Adrenal gland (tissue), 12 donors: ENCODE results near the gene SLC15A1. TPM values are rescaled to one million over a fixed set of nuclear protein-coding genes. Genes with fewer than 3 reads are reported as not detected.

Experiments
- DNase-seq, 7 donors: peaks; one replicate each; pipeline ENCODE4 v3.0.0-alpha.2; 2019 to 2020
- H3K27ac ChIP-seq, 5 donors: fragments of 200-600 bp; sonication (generic) in 4 of 5; 1 replicate in 3 of 5; 2 replicates in 2 of 5; pipeline versions ENCODE4 v1.5.1 to v1.8.0; 2016 to 2020; ENCODE audit warnings: mild to moderate bottlenecking in 1 of 5
- H3K27me3 ChIP-seq: fragments of 200-600 bp; 2 replicates; pipeline ENCODE4 v1.8.0; 2021
- H3K36me3 ChIP-seq, 2 donors: fragments of 200-600 bp; replicated peaks in 1 of 2; 1 replicate in 1 of 2; 2 replicates in 1 of 2; pipeline versions ENCODE4 v1.5.1 to v1.8.0; 2018 to 2022
- H3K4me1 ChIP-seq, 2 donors: fragments of 200-600 bp; replicated peaks in 1 of 2; 1 replicate in 1 of 2; 2 replicates in 1 of 2; pipeline versions ENCODE4 v1.5.1 to v1.8.0; 2018 to 2021
- H3K4me3 ChIP-seq, 4 donors: fragments of 200-600 bp; sonication (generic) in 3 of 4; one replicate each; pipeline ENCODE4 v1.5.1; 2016 to 2018
- H3K9me3 ChIP-seq, 3 donors: fragments of 200-600 bp; sonication (generic) in 1 of 3; replicated peaks in 1 of 3; 1 replicate in 2 of 3; 2 replicates in 1 of 3; pipeline versions ENCODE4 v1.5.1 to v1.8.0; 2016 to 2021
- POLR2A ChIP-seq, 2 donors: fragments of 450-650 bp; IDR thresholded peaks; one replicate each; pipeline ENCODE4 v1.6.1; 2017; ENCODE audit warnings: antibody characterized with exemption in 2 of 2, mild to moderate bottlenecking in 2 of 2, moderate library complexity in 1 of 2
- WGBS, 4 donors: extraction: QIAGEN DNeasy Blood & Tissue Kit in 2 of 4; methylation state at CpG; one replicate each; pipeline versions ENCODE4 v1.1.5 to v1.1.7; 2013 to 2017; 5-methylcytosine and 5-hydroxymethylcytosine counted together
- intact Hi-C, 2 donors: fragments of 100-400 bp; cut with DNase I; formaldehyde crosslinking; loops; one replicate each; pipeline versions ENCODE4 v1.14.1 to v1.15.0; 2022 to 2023
- polyA plus RNA-seq, 3 donors: library from polyadenylated mRNA; stranded (reverse); fragments of 200-250 nt in 2 of 3; fragments of 350-450 nt in 1 of 3; fragmentation: Illumina TruSeq in 1 of 3; extraction: RNeasy Lipid Tissue Mini Kit (QIAGEN cat#74804) in 1 of 3; gene quantifications; one replicate each; pipeline ENCODE4 v1.2.3, GENCODE V29; 2013 to 2014
- total RNA-seq, 9 donors: library from RNA; depleted of rRNA in 4 of 9; stranded (reverse); fragments of >200 nt in 4 of 9; fragments of 120-200 nt in 1 of 9; fragmentation: NEBNext Ultra II Directional in 1 of 9; extraction: Animal tissue kit (Norgen Biotek cat#: 25700) in 1 of 9; gene quantifications; one replicate each; pipeline versions ENCODE4 v1.1.0 to v1.2.4, GENCODE V29; 2013 to 2023
- TF ChIP-seq, protein P1 (sequence below), 6 experiments: fragments of 450-650 bp in 4 of 6; fragments of 200-600 bp in 2 of 6; sonication (generic) in 1 of 6; IDR thresholded peaks; 1 replicate in 5 of 6; 2 replicates in 1 of 6; pipeline versions ENCODE4 v1.5.1 to v1.8.0; 2016 to 2021; ENCODE audit warnings: antibody characterized with exemption in 6 of 6, mild to moderate bottlenecking in 2 of 6, moderate library complexity in 1 of 6
- donor health status: healthy with polysubstance abuse.
- donor health status: Bipolar disorder and iron deficiency.
- donor health status: DM: yes; HTN: yes; CAD: no.
- donor health status: DM: no; HTN: no; CAD: no.
- donor health status: DM: no; HTN: no; CAD: no.
- donor health status: DM: yes; HTN: yes; CAD: no.

SLC15A1 gene
- total and polyA plus RNA-seq, 12 donors, result 0.06 to 0.17 (median 0.07) TPM; not detected in 8

GRCh38 chr13:98658131-98658530, 94.3 kb downstream of the SLC15A1 start:
- Histone ChIP-seq H3K27ac (no peak overlapping the region), H3K36me3 (no peaks in the 10 kb centered on the region), H3K4me3 (no peak overlapping the region), H3K4me1 (no peaks in the 10 kb centered on the region), H3K9me3 (no peaks in the 10 kb centered on the region), H3K27me3 (no peaks in the 10 kb centered on the region)
- intact Hi-C loops, result loop anchor here in 1 of 2 donors (10.0 kb wide), 1 partner anchor 183 kb away; no protein-coding TSS in a partner anchor
- no peak for DNase-seq
- TF ChIP-seq, protein P1, sequence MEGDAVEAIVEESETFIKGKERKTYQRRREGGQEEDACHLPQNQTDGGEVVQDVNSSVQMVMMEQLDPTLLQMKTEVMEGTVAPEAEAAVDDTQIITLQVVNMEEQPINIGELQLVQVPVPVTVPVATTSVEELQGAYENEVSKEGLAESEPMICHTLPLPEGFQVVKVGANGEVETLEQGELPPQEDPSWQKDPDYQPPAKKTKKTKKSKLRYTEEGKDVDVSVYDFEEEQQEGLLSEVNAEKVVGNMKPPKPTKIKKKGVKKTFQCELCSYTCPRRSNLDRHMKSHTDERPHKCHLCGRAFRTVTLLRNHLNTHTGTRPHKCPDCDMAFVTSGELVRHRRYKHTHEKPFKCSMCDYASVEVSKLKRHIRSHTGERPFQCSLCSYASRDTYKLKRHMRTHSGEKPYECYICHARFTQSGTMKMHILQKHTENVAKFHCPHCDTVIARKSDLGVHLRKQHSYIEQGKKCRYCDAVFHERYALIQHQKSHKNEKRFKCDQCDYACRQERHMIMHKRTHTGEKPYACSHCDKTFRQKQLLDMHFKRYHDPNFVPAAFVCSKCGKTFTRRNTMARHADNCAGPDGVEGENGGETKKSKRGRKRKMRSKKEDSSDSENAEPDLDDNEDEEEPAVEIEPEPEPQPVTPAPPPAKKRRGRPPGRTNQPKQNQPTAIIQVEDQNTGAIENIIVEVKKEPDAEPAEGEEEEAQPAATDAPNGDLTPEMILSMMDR (IDR thresholded peaks at IDR 0.05), result no peak
- TF ChIP-seq POLR2A (IDR thresholded peaks at IDR 0.05), result no peak
- 65 to 86% (median 71%) methylated on average over 5 of the region's 5 CpGs for WGBS, 4 donors

DNA sequence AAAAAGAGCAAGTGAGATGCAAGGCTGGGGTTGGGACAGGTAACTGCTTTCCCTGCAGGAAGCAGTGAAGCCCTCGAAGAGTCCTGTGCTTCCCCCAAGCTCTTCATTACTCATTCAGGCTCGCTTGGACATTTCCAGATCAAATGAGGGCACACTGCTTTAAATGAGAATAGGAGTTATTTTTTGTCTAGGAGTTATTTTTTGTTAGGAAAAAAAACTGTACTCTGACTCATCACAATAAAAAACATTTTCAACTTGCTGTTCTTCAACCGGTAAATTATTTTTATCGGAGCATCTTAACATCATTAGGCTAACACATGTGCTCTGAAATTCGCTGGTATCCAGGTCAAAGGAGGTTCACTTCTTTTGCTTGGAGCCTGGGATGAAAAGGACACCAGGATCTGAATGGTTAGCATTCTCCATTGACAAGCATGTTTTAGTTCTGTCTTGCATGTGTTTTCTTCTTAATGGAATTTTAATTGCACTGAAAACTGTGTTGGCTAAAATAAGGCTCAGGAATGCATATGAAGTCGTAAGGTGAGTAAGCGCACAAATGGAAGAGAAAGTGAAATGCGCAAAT, 94.9 kb downstream of the SLC15A1 start:
- Histone ChIP-seq H3K27me3 (no peaks in the 10 kb centered on the region), H3K4me1 (no peaks in the 10 kb centered on the region), H3K4me3 (no peak overlapping the region), H3K9me3 (no peaks in the 10 kb centered on the region), H3K36me3 (no peaks in the 10 kb centered on the region), H3K27ac (no peak overlapping the region)
- WGBS, 4 donors, result 64 to 67% (median 65%) methylated on average over 8 of the region's 8 CpGs
- no peak for TF ChIP-seq POLR2A (IDR thresholded peaks at IDR 0.05)
- TF ChIP-seq, protein P1 (IDR thresholded peaks at IDR 0.05), result no peak
- intact Hi-C loops, result loop anchor here in 1 of 2 donors (10.0 kb wide), 1 partner anchor 183 kb away; no protein-coding TSS in a partner anchor
- no peak for DNase-seq

DNA sequence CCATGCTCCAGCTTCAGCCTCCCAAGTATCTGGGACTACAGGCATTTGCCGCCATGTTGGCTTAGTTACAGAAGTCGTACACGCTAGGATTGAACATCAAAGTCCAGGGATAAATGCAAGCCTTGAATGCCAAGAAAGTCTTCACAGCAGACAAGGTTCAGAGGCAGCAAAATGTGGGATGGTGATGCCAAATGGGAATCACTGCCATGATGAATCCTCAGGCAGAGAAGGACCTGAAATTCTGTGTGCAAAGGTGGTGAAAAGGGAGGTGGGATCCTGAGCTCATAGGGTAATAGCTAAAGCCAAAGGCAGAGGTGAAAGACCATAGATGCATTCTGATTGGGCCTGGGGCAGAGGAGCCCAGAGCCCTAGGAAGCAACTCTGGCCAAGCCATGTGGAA, 96.2 kb downstream of the SLC15A1 start:
- H3K36me3 ChIP-seq, result no peaks in the 10 kb centered on the region
- H3K27me3 ChIP-seq, result no peaks in the 10 kb centered on the region
- intact Hi-C loops, result loop anchor here in 1 of 2 donors (10.0 kb wide), 1 partner anchor 181 kb away; no protein-coding TSS in a partner anchor
- DNase-seq, result no peak
- H3K4me1 ChIP-seq, result no peaks in the 10 kb centered on the region
- H3K4me3 ChIP-seq, result no peak overlapping the region
- no peak overlapping the region for H3K27ac ChIP-seq
- 87 to 92% (median 89%) methylated on average over 3 of the region's 3 CpGs for WGBS, 4 donors
- no peaks in the 10 kb centered on the region for H3K9me3 ChIP-seq
- TF ChIP-seq POLR2A (IDR thresholded peaks at IDR 0.05), result no peak
- TF ChIP-seq, protein P1 (IDR thresholded peaks at IDR 0.05), result no peak

DNA sequence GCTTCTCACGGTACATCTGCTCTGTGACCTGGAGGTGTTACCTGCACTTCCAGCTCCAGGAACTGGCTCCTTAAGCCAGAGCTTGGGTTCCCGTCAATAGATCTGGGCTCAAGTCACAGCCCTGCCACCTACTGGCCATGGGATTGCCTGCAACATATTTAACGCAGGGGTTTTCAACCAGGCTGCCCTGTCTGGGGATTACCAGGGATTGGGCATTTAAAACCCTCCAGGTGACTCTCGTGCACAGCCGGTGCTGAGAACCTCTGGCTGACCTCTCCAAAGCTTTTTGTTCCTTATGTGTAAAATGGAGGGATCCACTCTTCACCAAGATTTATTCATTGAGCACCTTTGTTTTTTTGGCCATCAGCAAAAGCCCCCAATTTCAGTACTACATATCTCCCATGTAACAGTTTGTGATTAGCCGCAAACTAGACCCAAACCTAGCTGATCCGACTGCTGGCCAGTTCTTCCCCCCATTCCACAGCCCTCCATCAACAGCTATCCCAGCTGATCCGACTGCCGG, 98.9 kb downstream of the SLC15A1 start:
- no peaks in the 10 kb centered on the region for H3K9me3 ChIP-seq
- WGBS, 4 donors, result 24 to 35% (median 25%) methylated on average over 9 of the region's 9 CpGs
- TF ChIP-seq, protein P1 (IDR thresholded peaks at IDR 0.05), result peak; percentile 77 to 93 (median 86)
- no peak for TF ChIP-seq POLR2A (IDR thresholded peaks at IDR 0.05)
- DNase-seq, result peak; percentile 70 to 92 (median 82)
- no peaks in the 10 kb centered on the region for H3K27me3 ChIP-seq
- no peaks in the 10 kb centered on the region for H3K36me3 ChIP-seq
- intact Hi-C loops, result loop anchor here (5.0 to 10.0 kb wide), 2 partner anchors 179 to 206 kb away; no protein-coding TSS in a partner anchor
- H3K4me1 ChIP-seq, result no peaks in the 10 kb centered on the region
- no peak overlapping the region for H3K4me3 ChIP-seq
- H3K27ac ChIP-seq, result no peak overlapping the region
